ENCODE measurements around the gene GCHFR. TPM values are rescaled to one million over a fixed set of nuclear protein-coding genes. Genes with fewer than 3 reads are reported as not detected.

Gene GCHFR
- total RNA-seq, 4 donors from 2014 or later: 42.5 to 129 (median 97.1) TPM

- ATAC-seq (ENCODE audit: low FRiP score) (no peak), DNase-seq (ENCODE audit: low spot score) (no peak)
- TF ChIP-seq, protein P1, sequence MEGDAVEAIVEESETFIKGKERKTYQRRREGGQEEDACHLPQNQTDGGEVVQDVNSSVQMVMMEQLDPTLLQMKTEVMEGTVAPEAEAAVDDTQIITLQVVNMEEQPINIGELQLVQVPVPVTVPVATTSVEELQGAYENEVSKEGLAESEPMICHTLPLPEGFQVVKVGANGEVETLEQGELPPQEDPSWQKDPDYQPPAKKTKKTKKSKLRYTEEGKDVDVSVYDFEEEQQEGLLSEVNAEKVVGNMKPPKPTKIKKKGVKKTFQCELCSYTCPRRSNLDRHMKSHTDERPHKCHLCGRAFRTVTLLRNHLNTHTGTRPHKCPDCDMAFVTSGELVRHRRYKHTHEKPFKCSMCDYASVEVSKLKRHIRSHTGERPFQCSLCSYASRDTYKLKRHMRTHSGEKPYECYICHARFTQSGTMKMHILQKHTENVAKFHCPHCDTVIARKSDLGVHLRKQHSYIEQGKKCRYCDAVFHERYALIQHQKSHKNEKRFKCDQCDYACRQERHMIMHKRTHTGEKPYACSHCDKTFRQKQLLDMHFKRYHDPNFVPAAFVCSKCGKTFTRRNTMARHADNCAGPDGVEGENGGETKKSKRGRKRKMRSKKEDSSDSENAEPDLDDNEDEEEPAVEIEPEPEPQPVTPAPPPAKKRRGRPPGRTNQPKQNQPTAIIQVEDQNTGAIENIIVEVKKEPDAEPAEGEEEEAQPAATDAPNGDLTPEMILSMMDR (IDR thresholded peaks at IDR 0.05): no peak
Measured at GRCh38 chr15:40770147-40770721, 6.4 kb downstream of the GCHFR start.

DNA sequence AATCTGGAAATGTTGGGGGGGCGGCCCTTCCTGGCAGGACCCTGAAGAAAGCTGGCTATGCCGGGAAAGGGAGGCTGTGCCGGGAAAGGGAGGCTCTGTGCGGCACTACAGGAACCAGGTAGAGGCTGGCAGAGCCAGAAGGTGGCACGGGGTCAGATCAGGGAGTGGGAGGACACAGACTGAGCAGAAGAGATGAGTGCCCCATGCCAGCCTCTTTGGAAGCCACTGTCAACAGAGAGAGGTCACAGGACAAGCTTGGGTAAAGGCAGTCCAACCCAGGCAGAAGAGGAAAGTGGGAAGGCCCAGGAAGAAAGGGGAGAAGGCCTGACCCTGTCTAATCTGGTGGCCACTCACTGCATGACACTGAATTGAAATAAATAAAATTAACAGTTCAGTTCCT lies 7.4 kb downstream of the GCHFR start:
- TF ChIP-seq, protein P1 (IDR thresholded peaks at IDR 0.05): no peak
- DNase-seq (ENCODE audit: low spot score) (no peak), ATAC-seq (ENCODE audit: low FRiP score) (no peak)

- ATAC-seq (ENCODE audit: low FRiP score) (no peak), DNase-seq (ENCODE audit: low spot score) (no peak)
- TF ChIP-seq, protein P1 (IDR thresholded peaks at IDR 0.05): no peak
Measured at GRCh38 chr15:40772014-40772413, 8.1 kb downstream of the GCHFR start.

GRCh38 chr15:40773496-40773895 lies 9.6 kb downstream of the GCHFR start:
- DNase-seq (ENCODE audit: low spot score) (no peak), ATAC-seq (ENCODE audit: low FRiP score) (no peak)

GRCh38 chr15:40773902-40774301 lies 10.0 kb downstream of the GCHFR start:
- DNase-seq (ENCODE audit: low spot score) (no peak), ATAC-seq (ENCODE audit: low FRiP score) (no peak)
- TF ChIP-seq, protein P1 (IDR thresholded peaks at IDR 0.05): no peak

More at GRCh38 chr15:40773496-40773895, 9.6 kb downstream of the GCHFR start:
- TF ChIP-seq, protein P1 (IDR thresholded peaks at IDR 0.05): no peak

DNA sequence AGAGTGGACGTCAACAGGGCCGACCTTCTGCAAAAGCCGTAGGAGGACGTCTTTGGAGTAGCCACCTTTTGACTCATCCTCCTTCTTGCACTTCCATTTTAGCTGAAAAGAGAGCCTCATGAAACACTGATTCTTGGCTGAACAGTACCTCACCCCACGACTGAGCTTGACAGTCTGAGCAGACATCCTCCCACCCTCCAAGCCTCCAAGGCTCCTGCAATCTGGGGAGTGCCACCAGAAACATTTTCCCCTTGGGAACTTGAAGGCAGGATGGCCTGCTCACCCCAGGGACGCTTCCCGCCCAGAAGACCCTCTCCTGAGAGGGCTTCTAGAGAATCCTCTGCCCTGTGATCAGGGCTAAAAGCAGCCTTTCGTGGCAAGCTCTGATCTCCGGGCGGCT lies 11.1 kb downstream of the GCHFR start:
- no peak for ATAC-seq (ENCODE audit: low FRiP score)
- TF ChIP-seq, protein P1 (IDR thresholded peaks at IDR 0.05): no peak
- no peak for DNase-seq (ENCODE audit: low spot score)

GRCh38 chr15:40775740-40776536 lies 12.1 kb downstream of the GCHFR start:
- ATAC-seq (ENCODE audit: low FRiP score): no peak
- no peak for DNase-seq (ENCODE audit: low spot score)
- TF ChIP-seq, protein P1 (IDR thresholded peaks at IDR 0.05): no peak

Data from omental fat pad (tissue), 4 donors.